Stimulated activated CD8-positive, alpha-beta memory T cell treated with anti-CD3 and anti-CD28 coated beads, Interleukin-15, amount 100 ng/mL, for 24 hours (primary cell): ENCODE data around the gene MEOX1.

Experiments
- DNase-seq: peaks from one replicate; pipeline ENCODE4 v3.0.0-alpha.2; 2020; ENCODE audit warnings: low read depth

MEOX1 gene

DNA sequence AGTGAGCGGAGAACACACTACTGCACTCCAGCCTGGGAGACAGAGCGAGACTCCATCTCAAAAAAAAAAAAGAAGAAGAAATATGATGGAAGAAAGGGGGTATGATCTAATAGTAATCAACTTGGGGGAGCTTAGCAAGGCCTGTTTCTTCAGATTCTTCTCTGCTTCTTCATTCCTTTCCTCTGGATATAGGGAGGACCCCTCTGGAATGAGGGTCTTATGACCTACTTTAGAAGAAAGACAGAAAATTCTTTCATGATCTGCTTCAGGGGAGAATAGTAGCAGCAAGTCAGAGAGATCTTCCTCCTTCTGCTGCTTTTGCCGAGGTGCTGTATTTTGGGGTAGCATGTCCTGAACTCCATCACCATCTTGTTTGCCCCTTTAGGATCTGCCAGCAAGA lies 70.7 kb downstream of the MEOX1 start:
- DNase-seq = no peak
